Hepatic stellate cell (primary cell): Measurements from ENCODE around the gene CREBL2.
"Not testable (repeated sequence)": the region's sequence is repeated elsewhere in the genome, so short reads cannot be mapped to it uniquely, and the experiment has no call there.

ENCODE experiments used
- DNase-seq: peaks from one replicate; pipeline ENCODE4 v3.0.0; 2011; ENCODE audit warnings: low spot score

The CREBL2 gene, protein sequence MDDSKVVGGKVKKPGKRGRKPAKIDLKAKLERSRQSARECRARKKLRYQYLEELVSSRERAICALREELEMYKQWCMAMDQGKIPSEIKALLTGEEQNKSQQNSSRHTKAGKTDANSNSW

DNA sequence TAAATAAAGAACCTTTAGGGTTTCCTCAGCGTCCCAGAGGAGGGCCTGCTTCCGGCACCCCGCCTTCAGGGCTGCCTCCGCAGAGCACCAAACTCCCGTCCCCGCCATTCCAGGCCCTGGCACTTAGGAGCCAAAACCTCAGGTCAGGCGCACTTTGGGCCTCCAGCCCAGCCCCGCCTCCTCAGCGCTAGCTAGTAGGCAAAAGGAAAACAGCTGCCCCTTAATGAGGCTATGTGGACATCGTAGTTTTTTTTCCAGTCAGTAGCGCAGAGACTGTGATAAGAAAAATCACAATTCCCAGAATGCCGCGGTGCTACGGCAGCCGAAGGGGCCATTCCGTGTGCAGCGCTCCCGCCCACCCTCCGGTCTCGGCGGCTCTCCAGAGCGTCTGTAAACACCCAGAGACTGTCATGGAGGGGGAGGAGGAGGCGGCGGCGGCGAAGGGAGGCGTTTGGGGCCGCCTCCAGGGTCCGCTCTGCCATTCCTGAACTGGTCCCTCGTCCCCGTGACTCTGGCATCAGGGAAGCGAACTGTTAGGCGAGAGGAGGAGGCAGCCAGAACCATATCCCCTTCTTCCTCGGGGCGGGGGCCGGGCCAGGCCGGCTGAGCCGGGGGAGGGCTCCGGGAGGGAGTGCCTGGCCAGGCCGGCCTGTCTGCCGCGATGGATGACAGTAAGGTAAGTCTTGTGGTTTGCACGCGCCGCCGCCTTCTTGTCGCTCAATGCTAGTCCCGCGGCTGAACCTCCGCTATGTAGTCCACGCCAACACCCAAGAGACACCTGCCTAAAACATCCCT lies at the start of gene CREBL2:
Gene CREBL2, plus strand, starts transcription at position 365 of the 795 bp plus-strand sequence. Its CDS starts 297 bp downstream, at position 662.
- peak; percentile 90 for DNase-seq

DNA sequence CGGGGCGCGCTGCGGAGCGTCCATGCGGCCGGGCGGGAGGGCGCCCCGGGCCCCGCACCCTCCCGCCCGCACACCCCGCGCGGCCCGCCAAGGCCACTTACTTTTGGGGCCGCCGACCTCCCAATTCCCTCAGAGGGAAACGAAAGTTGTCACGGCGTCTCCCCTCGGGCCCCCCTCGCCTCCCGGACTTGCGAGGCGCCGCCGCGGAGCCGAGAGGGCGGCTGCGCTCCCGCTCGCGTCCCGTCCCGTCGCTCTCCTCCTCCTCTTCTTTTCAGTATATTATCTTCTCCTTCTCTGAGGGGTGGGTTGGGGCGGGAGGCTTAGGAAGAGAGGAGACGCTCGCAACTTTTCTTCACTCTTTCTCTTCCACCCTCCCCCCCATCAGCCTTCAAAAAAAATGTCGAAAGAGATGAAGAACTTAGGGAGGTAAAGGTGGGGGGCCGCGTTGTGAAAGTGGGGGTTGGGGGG lies 49.6 kb upstream of the CREBL2 start:
- peak; percentile 36 for DNase-seq

DNA sequence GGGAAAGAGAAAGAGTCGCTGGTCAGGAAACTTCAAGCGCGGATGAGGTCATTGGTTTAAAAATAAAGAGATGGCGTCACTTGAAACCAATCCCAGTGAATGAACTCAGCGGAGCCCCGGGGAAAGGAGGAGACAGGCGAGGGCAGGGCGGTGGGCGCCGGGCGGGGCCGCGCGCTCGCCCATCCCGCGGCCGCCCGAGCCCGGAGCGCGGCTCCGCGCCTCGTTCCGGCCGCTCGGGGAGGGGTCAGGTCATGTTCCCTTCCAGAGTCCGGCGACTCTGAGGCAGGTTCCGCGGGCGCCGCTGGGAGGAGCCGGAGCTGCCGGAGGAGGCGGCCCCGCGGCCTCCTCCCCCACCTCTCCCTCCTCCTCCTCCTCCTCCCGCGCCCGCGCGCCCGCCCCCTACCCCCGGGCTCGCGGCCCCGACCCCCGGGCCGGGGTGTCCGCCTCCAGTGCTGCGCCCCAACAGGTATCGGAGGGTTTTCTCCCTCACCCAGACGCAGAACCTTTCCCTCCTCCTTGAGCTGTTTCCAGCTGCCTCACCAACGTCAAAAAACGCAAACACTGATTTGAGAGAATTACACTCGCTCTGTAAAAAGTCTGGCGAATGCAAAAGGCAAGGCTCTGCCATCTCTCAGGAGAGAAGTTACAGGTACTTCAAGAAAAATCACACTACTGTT lies 49.0 kb upstream of the CREBL2 start, which contains the start of gene DUSP16:
Gene DUSP16, minus strand, starts transcription at position 279 of the 677 bp plus-strand sequence. CDS start 41,765 bp downstream, outside the sequence.
- peak; percentile 93 for DNase-seq

DNA sequence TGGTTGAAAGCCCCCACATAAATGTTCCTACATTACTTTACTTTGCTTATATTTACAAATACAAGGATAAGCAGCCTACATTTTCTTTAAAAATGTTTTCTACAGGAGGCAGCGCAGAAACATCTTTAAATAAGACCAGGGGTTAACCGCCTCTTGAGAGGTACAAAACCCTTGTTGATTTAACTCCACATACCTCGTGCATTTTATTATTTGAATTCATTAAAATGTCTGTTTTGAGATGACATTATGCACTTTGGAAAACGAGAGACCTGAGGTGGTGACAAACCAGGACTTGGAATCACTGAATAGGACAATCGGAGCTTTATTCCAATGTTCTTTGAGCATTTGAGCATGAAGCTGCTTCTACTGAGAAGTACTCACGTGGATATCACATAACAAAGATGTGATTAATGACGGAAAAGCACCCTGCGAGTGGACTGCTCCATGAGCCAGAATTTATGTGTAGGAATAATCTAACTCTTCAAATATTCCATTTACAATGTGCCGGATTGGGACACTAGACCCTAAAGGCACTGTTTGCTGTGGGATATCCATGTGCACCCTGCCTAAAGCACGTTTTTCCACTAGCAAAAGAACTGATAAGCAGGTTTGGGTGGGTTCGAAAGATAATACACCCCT lies 48.3 kb upstream of the CREBL2 start:
- DNase-seq: no peak

DNA sequence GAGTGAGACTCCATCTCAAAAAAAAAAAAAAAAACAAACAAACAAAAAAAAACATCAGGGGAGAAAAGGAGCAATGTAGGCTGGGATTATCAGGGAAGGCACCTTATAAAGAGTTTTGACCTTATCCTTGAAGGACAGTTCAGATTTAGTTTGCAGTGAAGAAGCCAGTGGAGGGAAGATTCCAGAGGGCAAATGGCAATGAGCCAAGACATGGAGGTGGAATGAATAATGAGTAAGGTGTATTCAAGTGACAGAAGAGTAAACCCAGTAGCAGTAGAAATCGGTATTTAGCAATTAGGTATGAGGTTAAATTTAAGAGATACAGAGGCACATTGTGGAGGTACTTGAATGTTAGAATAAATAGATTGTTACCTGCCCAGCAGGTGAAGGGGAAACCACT lies 46.8 kb upstream of the CREBL2 start:
- DNase-seq: no peak

DNA sequence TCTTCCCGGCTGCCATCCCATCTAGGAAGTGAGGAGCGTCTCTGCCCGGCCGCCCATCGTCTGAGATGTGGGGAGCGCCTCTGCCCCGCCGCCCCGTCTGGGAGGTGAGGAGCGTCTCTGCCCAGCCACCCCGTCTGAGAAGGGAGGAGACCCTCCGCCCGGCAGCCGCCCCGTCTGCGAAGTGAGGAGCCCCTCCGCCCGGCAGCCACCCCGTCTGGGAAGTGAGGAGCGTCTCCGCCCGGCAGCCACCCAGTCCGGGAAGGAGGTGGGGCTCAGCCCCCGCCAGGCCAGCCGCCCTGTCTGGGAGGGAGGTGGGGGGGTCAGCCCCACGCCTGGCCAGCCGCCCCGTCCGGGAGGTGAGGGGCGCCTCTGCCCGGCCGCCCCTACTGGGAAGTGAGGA lies 45.7 kb upstream of the CREBL2 start:
- DNase-seq: not testable (repeated sequence)

DNA sequence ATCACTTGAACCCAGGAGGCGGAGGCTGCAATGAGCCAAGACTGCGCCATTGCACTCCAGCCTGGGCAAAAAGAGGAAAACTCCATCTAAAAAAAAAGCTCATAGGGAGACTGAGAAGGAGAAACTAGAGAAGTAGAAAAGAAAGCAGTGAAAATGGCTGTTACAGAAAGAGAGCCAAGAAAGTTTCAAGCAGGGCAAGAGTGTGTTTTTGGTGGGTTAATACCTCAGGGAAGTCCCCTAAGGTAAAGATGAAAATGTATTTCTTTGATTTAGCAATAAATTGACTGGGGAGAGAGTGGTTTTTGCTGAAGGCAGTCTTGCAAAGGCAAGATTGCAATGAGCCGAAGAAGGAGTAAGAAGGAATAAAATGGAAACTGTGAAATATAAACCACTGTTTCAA lies 39.0 kb upstream of the CREBL2 start:
- no peak for DNase-seq

DNA sequence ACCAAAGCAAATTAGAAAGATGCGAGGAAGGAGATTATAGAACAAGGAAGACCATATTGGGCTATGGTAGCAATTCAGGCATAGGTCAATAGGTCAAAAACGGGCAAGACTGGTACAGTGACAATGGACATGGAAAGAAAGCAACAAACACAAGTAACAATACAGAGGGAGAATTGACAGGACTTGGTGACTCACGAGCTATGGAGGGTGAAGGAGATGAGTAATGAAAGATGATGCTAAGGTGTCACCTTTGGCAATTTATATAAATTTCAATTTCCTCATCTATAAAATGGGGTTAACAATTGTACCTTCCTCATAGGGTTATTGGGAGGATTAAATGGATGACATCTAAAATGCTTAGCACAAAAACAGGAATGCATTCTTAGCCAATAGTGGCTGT lies 33.9 kb upstream of the CREBL2 start:
- no peak for DNase-seq

DNA sequence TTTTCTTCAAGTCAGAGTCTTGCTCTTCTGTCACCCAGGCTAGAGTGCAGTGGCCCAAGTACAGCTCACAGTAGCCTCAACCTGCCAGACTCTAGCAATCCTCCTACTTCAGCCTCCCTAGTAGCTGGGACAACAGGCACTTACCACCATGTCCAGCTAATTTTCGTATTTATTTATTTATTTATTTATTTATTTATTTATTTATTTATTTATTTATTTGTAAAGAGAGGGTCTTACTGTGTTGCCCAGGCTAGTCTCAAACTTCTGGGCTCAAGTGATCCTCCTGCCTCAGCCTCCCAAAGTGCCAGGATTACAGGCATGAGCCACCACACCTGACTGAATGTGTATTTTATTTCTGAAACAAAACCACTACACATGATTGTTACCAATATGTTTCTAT lies 31.0 kb upstream of the CREBL2 start:
- not testable (repeated sequence) for DNase-seq

DNA sequence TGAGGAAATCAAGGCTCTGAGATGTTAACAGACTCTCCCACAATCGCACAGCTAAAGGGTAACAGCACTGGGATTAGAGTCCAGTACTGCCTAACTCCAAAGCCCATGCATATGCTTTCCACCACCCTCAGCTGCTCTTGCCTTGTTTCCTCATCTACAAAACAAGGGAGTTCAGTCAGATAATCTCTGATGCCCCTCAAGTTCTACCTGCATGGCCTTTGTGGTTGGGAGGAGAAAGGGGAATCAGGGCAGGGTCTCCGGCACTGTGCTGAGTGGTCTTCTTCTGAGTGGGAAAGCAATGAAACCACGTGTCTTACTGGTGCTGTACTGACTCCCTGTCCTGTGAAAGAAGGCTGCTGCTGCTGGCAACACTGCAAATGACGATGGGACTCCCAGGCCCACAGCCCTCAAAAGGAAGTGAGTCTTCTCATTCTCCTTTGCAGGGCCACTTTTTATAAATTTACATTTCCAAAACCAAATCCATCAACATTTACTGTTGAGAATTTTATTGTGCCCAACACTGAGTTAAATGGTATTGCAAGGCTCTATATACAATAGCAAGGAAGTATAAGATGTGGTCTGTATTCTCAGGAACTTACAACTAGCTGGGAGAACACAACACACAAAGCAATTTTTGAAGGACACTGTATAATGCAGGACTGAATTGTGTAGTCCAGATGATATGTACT lies 29.3 kb upstream of the CREBL2 start:
- no peak for DNase-seq

DNA sequence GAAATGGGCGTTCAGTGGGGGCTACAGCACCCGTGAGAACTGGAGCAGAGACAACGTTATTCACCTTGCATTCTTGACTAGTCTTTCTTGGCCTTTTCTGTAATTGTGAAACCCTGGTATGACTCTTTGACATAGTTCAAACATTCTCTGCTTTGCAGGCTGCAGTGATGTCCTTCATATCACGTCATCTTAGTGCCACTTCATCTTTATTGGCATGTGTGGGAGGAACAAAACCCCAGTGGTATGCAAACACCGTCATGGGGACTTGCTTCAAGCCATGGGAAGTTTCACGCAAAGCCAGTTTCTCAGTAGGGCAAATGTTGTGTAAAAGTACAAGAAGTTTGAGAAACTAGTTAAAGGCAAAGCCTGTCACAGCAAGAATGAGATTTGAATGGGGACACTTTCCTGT lies 28.8 kb upstream of the CREBL2 start:
- DNase-seq: no peak

DNA sequence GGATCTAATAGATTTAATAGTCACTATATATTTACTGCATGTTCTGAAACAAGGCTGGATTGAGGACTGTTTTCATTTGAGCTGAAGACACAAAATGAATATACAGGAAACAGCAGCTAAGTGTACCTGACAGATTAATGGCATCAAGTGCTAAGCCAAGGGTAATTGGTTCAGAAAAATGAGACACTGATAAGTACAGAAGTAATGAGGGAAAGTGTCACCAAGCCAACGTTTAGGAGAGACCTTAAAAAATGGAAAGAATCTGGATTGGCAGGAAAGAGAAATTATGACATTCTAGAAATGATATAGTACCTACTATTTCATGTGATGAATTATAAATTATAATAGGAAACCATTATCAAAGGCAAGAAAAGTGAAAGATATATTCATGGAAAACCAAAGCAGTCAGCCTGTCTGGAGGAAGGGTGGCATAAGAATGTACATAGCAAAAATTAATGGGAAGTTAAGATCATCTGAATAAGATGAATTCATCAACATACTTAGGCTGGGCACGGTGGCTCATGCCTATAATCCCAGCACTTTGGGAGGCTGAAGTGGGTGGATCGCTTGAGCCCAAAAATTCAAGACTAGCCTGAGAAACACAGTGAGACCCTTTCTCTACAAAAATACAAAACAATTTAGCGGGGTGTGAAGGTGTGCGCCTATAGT lies 28.0 kb upstream of the CREBL2 start:
- no peak for DNase-seq

DNA sequence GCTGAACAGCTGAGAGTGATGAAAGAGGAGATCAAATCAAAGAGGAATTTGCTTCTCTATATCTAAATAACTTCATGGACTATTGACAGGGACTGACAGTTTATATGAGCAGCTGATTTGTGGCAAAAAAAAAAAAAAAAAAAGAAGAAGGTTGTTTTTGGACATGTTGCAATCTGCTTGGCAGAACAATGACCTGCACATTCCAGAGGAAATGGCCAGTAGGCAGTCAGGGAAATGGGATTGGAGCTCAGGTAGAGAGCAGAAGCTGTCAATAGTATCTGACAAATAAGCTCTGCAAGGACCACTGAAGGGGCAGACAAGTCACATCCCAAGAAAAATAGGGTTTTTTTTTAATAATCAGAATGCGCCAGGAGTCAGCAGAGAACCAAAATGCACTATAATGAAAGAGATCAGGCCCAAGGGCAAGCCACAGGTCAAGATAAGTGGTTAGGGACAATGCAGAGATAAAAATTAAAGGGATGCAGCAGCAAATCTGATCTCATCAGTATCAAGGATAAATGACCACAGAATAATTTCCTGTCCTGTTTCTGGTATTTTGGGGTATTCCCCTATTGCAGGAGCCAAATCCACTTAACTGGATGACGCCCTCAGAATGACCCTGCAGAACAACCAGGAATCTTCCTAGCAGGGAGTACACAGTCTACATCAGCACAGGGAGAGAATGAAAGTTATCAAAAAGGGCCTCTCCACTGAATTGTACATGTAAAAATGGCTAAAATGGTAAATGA lies 26.4 kb upstream of the CREBL2 start:
- no peak for DNase-seq

DNA sequence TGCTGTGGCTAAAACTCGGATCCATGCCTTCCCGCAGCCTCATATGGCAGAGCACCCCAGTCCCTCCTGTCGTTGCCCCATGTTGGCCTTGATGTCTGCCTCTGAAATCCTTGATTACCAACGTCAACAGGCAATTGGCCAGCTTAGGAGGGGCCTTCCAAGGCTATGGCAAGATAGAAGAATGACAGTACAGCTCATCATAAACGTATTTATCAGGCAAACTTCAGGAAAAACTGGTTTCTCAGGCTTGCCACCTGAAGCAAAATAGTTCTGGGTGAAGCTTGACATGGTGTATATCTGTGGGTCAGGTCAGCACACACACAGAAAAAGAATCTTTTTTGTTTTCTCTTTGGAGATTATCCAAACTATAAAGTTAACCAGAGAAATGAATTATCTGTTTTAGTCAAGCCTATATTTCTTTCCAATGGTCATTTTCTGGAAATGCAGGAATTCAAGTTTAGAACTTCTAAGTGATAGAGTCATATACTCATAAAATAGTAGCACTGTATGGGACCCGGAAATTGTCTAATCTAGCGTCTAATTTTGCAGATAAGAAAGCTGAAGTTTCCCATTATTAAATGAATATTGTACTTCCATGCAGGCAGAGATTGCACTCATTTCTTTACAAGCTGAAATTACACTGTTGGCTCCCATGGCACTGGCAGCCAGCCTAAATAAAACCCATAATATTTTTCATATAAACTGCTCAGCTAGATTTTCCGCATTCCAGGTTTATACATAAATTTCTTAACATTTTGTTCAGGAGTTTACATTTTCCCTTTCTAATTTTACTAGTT lies 24.6 kb upstream of the CREBL2 start:
- DNase-seq: no peak

DNA sequence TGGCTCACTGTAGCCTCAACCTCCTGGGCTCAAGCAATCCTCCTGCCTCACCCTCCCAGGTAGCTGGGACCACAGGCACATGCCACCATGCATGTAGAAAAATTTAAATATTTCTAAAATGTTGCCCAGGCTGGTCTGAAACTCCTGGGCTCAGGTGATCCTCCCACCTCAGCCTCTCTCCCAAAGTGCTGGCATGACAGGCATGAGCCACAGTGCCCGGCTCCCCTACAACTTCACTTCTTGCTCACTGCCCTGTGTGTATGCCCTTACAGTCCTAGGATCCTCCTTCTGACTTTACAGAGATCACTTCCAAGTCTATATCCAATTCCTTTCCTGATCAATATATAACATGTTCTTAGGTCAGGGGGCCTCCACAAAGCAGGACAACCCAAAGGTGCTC lies 23.8 kb upstream of the CREBL2 start:
- DNase-seq: no peak

DNA sequence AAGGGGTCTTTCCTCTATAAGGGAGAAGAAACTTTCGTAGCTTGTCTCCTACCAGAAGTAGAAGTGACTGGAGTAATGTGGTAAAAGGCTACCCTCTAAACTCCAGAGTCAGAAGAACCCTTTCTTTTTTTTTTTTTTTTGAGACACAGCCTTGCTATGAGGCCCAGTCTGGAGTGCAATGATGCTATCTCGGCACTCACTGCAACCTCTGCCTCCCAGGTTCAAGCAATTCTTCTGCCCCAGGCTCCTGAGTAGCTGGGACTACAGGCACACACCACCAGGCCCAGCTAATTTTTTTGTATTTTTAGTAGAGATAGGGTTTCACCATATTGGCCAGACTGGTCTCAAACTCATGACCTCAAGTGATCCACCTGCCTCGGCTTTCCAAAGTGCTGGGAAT lies 23.2 kb upstream of the CREBL2 start:
- not testable (repeated sequence) for DNase-seq

DNA sequence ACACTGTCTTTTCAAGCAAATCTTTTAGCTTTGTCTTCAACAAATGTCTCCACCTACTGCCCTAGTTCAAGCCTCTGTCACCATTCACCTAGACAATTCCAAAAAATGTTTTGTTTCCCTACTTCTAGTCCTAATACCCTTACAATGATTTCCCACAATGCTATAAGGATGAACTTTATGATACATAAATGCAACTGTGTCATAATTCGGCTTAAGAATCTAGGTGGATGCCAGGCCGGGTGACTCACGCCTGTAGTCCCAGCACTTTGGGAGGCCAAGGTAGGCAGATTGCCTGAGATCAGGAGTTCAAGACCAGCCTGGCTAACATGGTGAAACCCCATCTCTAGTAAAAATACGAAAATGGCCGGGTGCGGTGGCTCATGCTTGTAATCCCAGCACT lies 20.7 kb upstream of the CREBL2 start:
- DNase-seq: no peak

DNA sequence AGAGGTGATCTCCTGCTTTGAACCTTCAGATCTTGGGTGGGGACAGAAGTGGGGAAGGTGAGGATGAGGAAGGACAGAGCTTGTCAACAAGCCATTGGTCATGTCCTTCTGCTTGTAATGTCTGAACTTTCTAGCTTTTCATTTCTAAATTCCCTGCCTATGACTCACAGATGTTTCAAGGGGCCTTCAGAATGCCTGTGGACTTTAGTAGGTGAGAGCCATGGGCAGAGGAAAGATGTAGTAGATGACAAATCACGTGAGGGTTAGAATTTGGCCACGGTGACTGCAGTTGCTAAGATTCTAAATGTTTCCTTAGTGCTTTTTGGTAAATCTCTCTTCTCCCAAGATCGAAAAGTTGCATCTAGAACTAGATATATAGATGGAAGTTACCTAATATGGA lies 18.7 kb upstream of the CREBL2 start:
- peak; percentile 35 for DNase-seq

DNA sequence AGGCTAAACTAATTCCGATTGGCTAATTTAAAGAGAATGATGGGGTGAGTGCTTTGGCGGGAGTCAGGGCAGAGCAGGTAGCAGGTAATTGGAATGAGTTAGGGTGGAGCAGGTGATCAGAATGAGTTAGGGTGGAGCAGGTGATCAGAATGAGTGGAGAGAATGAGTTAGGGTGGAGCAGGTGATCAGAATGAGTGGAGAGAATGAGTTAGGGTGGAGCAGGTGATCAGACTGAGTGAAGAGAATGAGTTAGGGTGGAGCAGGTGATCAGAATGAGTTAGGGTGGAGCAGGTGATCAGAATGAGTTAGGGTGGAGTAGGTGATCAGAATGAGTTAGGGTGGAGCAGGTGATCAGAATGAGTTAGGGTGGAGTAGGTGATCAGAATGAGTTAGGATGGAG lies 15.7 kb upstream of the CREBL2 start:
- not testable (repeated sequence) for DNase-seq

DNA sequence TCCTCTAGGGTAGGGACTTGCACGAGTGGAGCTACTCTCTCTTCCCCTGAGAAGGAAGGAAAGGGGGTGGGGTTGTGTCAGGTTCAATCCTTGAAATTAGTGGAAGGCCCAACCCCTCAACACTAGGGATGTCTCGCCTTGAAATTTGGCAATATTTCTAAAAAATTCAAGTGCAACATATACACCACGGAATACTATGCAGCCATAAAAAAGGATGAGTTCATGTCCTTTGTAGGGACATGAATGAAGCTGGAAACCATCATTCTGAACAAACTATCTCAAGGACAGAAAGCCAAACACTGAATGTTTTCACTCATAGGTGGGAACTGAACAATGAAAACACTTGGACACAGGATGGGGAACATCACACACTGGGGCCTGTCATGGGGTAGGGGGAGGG lies 15.1 kb upstream of the CREBL2 start:
- DNase-seq: not testable (repeated sequence)
